GM12875 (cell line): ENCODE results near the gene B3GLCT.
"Not testable (repeated sequence)": the region's sequence is repeated elsewhere in the genome, so short reads cannot be mapped to it uniquely, and the experiment has no call there.

Experiments
- H3K4me3 ChIP-seq: one replicate; pipeline ENCODE4 v1.5.1; 2011; ENCODE audit warnings: low read depth, low read length, control low read depth
- TF ChIP-seq, protein P1 (sequence below): IDR thresholded peaks from 2 replicates; pipeline ENCODE4 v1.5.1; 2011; ENCODE audit warnings: low read depth, mild to moderate bottlenecking, control low read depth, inconsistent platforms, low read length, moderate library complexity, borderline replicate concordance; ENCODE audit not compliant: insufficient read depth

The B3GLCT gene

DNA sequence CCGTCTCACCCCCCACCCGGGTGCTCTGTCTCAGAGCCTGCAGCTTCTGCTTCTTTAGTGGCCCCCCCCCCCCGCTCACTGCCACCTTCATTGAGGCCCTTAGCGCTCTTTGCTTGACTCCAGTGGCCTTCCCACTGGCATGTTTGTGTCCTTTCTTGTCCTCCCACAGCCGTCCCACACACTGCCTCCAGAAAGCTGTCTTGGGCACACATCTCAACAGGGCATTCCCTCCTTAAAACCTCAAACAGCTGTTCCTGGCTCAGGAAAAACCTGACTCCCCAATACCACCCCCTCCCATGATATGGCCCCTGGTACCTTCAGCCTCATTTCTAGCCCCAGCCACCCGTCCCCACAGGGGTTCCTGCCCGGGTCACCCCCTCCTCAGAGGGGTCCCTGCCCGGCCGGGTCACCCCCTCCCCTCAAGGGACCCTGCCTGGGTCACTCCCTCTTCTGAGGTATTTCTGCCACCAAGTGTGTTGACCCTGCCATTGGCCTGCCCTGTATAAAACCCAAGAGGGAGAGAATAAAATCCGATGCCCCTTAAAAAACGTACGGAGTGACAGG, 8.9 kb downstream of the B3GLCT start:
- H3K4me3 ChIP-seq, result no peak overlapping the region
- TF ChIP-seq, protein P1, sequence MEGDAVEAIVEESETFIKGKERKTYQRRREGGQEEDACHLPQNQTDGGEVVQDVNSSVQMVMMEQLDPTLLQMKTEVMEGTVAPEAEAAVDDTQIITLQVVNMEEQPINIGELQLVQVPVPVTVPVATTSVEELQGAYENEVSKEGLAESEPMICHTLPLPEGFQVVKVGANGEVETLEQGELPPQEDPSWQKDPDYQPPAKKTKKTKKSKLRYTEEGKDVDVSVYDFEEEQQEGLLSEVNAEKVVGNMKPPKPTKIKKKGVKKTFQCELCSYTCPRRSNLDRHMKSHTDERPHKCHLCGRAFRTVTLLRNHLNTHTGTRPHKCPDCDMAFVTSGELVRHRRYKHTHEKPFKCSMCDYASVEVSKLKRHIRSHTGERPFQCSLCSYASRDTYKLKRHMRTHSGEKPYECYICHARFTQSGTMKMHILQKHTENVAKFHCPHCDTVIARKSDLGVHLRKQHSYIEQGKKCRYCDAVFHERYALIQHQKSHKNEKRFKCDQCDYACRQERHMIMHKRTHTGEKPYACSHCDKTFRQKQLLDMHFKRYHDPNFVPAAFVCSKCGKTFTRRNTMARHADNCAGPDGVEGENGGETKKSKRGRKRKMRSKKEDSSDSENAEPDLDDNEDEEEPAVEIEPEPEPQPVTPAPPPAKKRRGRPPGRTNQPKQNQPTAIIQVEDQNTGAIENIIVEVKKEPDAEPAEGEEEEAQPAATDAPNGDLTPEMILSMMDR, result no peak

- H3K4me3 ChIP-seq, result no peak overlapping the region
- TF ChIP-seq, protein P1, result no peak
These were observed 9.5 kb downstream of the B3GLCT start for GRCh38 chr13:31209172-31209840.

DNA sequence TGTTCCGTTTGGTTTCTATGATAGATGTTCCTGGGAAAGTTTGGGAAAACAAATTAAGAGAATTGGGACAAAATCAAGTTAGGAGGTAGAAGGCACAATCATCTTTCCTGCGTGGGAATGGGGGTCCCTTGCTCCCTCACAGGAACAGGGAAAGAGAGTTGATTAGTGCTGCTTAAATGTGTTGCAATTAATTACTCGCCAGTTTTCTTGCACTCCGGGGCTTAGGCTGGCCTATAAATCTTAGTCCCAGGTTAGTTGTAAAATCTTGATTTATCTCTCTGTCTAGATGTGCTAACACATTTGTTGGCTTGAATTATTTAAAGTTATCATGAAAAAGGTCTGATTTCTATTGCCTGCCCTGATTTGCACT, 10.1 kb downstream of the B3GLCT start:
- H3K4me3 ChIP-seq, result no peak overlapping the region

DNA sequence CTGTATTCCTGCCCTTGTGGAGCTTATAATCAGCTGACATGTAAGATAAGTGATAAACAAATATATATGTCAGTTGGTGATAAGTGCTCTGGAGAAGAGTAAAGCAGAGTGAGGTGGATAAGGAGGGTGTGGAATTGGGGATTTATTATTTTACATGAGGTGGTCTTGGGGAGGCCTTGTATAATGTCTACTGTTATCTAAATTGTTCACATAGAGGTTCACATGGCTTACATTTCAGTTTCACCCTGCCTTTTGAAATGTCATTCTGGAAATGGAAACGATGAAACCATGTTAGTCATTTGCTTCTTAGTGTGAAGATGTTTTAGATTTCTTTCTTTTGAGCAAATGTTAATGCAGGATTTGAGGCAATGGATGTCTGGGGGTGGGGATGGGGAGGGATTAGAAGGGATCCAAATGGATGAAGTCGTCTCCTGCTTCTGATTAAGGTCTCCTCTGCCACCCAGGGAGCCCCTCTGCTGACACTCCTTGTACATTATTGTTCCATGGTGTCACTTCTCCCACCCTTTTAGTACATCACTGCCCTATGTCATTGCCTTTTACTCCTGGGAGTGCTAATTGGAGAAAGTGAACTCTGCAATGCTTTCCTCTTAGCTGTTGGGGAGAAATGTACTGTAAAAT, 14.0 kb downstream of the B3GLCT start:
- TF ChIP-seq, protein P1, result no peak
- H3K4me3 ChIP-seq, result no peak overlapping the region

More for the DNA sequence above, 10.1 kb downstream of the B3GLCT start:
- TF ChIP-seq, protein P1, result no peak

DNA sequence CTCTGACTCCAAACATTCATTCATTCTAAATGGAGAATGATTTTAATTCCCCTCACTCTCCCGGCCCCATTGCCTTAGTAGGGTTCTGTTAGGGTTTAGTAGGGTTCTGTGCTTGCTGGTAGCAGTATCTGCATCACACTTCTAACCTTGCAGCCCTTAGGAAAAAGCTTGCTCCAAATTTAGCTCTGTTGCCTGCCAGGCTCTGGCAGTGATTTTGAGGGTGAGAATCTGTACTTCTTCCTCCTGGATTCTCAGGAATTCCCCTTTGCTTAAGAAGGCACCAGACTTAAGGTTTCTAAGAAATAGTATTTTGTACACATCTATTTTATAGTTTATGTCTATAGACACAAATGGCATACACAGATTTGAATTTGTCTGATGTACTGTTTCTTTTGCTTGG, 14.7 kb downstream of the B3GLCT start:
- H3K4me3 ChIP-seq, result no peak overlapping the region
- TF ChIP-seq, protein P1, result no peak

DNA sequence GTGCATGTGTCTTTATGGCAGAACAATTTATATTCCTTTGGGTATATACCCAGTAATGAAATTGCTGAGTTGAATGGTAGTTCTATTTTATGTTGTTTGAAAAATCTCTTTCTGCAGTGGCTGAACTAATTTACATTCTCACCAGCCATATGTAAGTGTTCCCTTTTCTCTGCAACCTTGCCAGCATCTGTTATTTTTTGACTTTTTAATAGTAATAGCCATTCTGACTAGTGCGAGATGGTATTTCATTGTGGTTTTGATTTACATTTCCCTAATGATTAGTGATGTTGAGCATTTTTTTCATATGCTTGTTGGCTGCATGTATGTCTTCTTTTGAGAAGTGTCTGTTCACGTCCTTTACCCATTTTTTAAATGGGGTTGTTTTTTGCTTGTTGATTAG, 17.1 kb downstream of the B3GLCT start:
- H3K4me3 ChIP-seq, result not testable (repeated sequence)

DNA sequence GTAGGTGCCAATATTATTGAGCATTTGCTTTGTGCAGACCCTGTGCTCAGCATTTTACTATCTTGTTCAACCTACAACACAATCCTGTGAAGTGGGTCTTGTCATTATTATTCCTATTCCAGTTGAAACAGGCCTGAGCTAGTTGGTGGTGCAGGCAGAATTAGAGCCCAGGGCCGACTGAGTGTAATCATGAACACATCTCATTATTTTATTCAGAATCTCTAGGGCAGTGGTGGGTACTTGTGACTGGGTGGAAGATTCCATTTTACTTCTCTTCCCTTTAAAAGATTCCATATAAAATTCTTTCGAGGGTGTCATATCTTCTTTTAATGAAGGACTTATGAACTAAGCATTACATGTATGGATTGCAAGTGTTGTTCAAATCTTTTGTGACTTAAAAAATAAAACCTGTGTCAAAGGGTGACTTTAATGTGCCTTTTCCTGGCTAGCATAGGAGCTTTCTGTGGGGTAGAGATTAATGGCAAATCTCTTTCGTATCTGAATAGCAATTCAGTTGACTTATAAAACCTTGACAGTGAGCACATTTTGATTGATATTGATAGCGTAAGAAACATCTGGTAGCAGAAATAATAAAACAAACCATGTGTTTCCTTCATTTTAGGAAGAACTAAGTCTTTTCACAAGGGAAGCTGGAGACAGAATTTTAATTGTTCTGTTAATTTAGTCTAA, 20.3 kb downstream of the B3GLCT start:
- H3K4me3 ChIP-seq, result no peak overlapping the region

More for the DNA sequence above, 20.3 kb downstream of the B3GLCT start:
- TF ChIP-seq, protein P1, result no peak
